Measurements from ENCODE around the gene PRR12.

PRR12 gene

GRCh38 chr19:49590971-49591730 is at the start of gene PRR12:
TSS of gene PRR12 (plus strand) at chr19:49591182. CDS start at chr19:49591655, 473 bp downstream.
- no peak for DNase-seq

- DNase-seq = no peak
Observed at GRCh38 chr19:49541914-49542313, 49.1 kb upstream of the PRR12 start.

- no peak for DNase-seq
Observed at GRCh38 chr19:49542446-49542845, 48.5 kb upstream of the PRR12 start.

- no peak for DNase-seq
Observed at GRCh38 chr19:49543032-49543431, 48.0 kb upstream of the PRR12 start.

- DNase-seq = no peak
Observed at GRCh38 chr19:49544154-49544553, 46.8 kb upstream of the PRR12 start.

- peak; percentile 83 for DNase-seq
Observed at GRCh38 chr19:49546825-49547565, 44.0 kb upstream of the PRR12 start.

GRCh38 chr19:49549045-49549444 is 41.9 kb upstream of the PRR12 start:
- no peak for DNase-seq

- no peak for DNase-seq
Observed at GRCh38 chr19:49551531-49551930, 39.5 kb upstream of the PRR12 start.

- DNase-seq = no peak
Observed at GRCh38 chr19:49552749-49553148, 38.2 kb upstream of the PRR12 start.

- no peak for DNase-seq
Observed at GRCh38 chr19:49553451-49554271, 37.3 kb upstream of the PRR12 start.

GRCh38 chr19:49554701-49555181 is 36.2 kb upstream of the PRR12 start:
- no peak for DNase-seq

GRCh38 chr19:49555600-49556411 is 35.2 kb upstream of the PRR12 start:
- peak; percentile 62 for DNase-seq

GRCh38 chr19:49556412-49557398 is 34.3 kb upstream of the PRR12 start:
- DNase-seq = no peak

GRCh38 chr19:49557641-49558325 is 33.2 kb upstream of the PRR12 start:
- DNase-seq = no peak

- no peak for DNase-seq
Observed at GRCh38 chr19:49558591-49558990, 32.4 kb upstream of the PRR12 start.

GRCh38 chr19:49559443-49559842 is 31.5 kb upstream of the PRR12 start:
- DNase-seq = no peak

GRCh38 chr19:49559928-49560327 is 31.1 kb upstream of the PRR12 start:
- DNase-seq = no peak

GRCh38 chr19:49560358-49560900 is 30.6 kb upstream of the PRR12 start:
- no peak for DNase-seq

GRCh38 chr19:49564616-49565045 is 26.4 kb upstream of the PRR12 start:
- DNase-seq = no peak

- no peak for DNase-seq
Observed at GRCh38 chr19:49565261-49565660, 25.7 kb upstream of the PRR12 start.

Data from NCI-H187 treated with DMSO at 0.1 percent for 48 hours (cell line).